Measurements from ENCODE around the gene NOTUM. TPM values are rescaled to one million over a fixed set of nuclear protein-coding genes. Genes with fewer than 3 reads are reported as not detected.
A peak's percentile ranks its signal among the peaks of the same experiment; 100 is the strongest.

Gene NOTUM
- total and polyA plus RNA-seq, 9 of the 15 experiments (the other 6 are each of a cell fraction or from before 2014, with no cell fraction given) = 0.03 to 14.0 (median 4.1) TPM

DNA sequence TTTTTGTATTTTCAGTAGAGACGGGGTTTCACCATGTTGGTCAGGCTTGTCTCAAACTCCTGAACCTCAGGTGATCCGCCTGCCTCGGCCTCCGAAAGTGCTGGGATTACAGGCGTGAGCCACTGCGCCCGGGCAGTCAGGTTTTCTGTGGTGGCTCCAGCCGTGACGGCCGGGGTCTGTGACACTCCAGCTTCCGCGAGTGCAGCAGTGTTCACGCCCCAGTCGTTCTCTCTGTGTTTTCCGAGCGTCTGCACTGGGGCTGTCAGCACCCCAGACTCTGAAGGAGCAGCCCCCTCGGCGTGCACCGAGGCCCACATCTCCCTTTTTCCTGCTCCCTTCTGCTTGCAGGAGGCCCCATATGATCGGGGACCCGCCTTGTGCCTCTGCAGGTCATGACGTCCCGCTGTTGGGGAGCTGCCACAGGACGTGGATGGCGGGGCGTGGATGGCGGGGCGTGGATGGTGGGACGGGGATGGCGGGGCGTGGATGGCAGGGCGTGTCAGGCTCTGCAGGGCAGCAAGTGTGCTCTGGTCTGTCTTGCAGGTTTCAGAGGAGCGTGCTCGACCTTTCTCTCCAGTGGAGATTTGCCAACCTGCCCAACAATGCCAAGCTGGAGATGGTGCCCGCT is 22.1 kb upstream of the NOTUM start:
- FAIRE-seq (no peak), DNase-seq (ENCODE audit: extremely low read depth in 1 of 4, low spot score in 3 of 4) (no peak), ATAC-seq (no peak)
- H3K9ac ChIP-seq (ENCODE audit: insufficient read depth in 1 of 2, low read depth in 2 of 2, low read length in 2 of 2) = peak overlapping the region in 1 of 2 experiments; percentile 20; a peak in 1 of 4 replicates
- no peaks in the 10 kb centered on the region for H3K9me1 ChIP-seq (ENCODE audit: control insufficient read depth, insufficient read depth, low read length)
- POLR2A ChIA-PET = interaction anchor here (0.7 to 1.1 kb wide), 2 partner anchors 51 to 138 kb away, joined by 3 to 4 read pairs; no protein-coding TSS in a partner anchor
- no peak overlapping the region for H3K27ac ChIP-seq (ENCODE audit: extremely low read depth, low read depth, low read length)
- no peaks in the 10 kb centered on the region for H3K27me3 ChIP-seq (ENCODE audit: control insufficient read depth in 2 of 2, insufficient read depth in 2 of 2, low read length in 2 of 2)
- H2AFZ ChIP-seq (ENCODE audit: low read depth, low read length) = no peak overlapping the region
- no peak overlapping the region for H3K4me3 ChIP-seq
- peaks cover 44% of the 10 kb centered on the region; the same call in 2 of the 3 replicates for H3K36me3 ChIP-seq (ENCODE audit: control insufficient read depth, insufficient read depth, low read length)
- no peak overlapping the region for H3K4me2 ChIP-seq (ENCODE audit: insufficient read depth, low read length)
- peaks cover 3% of the 10 kb centered on the region; the same call in 2 of the 3 replicates for H3K79me2 ChIP-seq (ENCODE audit: control insufficient read depth, insufficient read depth, low read length)
- no TSS peak for BruUV-seq (replicated peaks)
- intact Hi-C loops (cut with micrococcal nuclease) (no loop called here), in situ Hi-C loops (cut with MboI) (no loop called here)
- no peaks in the 10 kb centered on the region for H4K20me1 ChIP-seq (replicated peaks; ENCODE audit: control insufficient read depth, insufficient read depth, low read length)
- 0 out of 2 replicates have a peak, but pooled peaks have one; percentile 12 for TF ChIP-seq POLR2G (IDR thresholded peaks at IDR 0.05; ENCODE audit: low read depth, low read length)
- no peak for TF ChIP-seq POLR3A (IDR thresholded peaks at IDR 0.05; ENCODE audit: borderline replicate concordance, extremely low read depth, insufficient read depth, insufficient read length)
- no peak for TF ChIP-seq SMAD4 (CRISPR knock-in tag; conservative IDR thresholded peaks at IDR 0.05)
- 0 out of 2 replicates have a peak, but pooled peaks have one; percentile 26 for TF ChIP-seq RBFOX2 (IDR thresholded peaks at IDR 0.05; ENCODE audit: low read depth, low read length)
- TF ChIP-seq ZNF79 (CRISPR knock-in tag; IDR thresholded peaks at IDR 0.05; ENCODE audit: low read depth) = no peak
- no peak for TF ChIP-seq CHD4 (IDR thresholded peaks at IDR 0.05; ENCODE audit: insufficient read depth, insufficient replicate concordance, low read depth, low read length, poor library complexity, severe bottlenecking)
- TF ChIP-seq, protein P1, sequence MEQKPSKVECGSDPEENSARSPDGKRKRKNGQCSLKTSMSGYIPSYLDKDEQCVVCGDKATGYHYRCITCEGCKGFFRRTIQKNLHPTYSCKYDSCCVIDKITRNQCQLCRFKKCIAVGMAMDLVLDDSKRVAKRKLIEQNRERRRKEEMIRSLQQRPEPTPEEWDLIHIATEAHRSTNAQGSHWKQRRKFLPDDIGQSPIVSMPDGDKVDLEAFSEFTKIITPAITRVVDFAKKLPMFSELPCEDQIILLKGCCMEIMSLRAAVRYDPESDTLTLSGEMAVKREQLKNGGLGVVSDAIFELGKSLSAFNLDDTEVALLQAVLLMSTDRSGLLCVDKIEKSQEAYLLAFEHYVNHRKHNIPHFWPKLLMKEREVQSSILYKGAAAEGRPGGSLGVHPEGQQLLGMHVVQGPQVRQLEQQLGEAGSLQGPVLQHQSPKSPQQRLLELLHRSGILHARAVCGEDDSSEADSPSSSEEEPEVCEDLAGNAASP (IDR thresholded peaks at IDR 0.05) = no peak
- TF ChIP-seq SMARCB1 (IDR thresholded peaks at IDR 0.05; ENCODE audit: insufficient read length, low read depth) = no peak
- no peak for TF ChIP-seq PRMT5 (CRISPR knock-in tag; IDR thresholded peaks at IDR 0.05)
- no peak for TF ChIP-seq ZNF445 (CRISPR knock-in tag; IDR thresholded peaks at IDR 0.05; ENCODE audit: low read depth)
- WGBS (ENCODE audit: insufficient coverage, low coverage, missing lambda C conversion rate) = 97% methylated on average over 24 of the region's 35 CpGs
- no peaks in the 10 kb centered on the region for H3K9me3 ChIP-seq (replicated peaks; ENCODE audit: control insufficient read depth, insufficient read depth, low read depth, low read length)
- CTCF ChIA-PET (ENCODE audit: low intra/inter-chr PET ratio) = no interaction called here
- H3K4me1 ChIP-seq (replicated peaks in 1 of 2; ENCODE audit: control insufficient read depth in 2 of 2, insufficient read depth in 2 of 2, low read length in 2 of 2) = peaks cover 10 to 29% of the 10 kb centered on the region in 2 experiments
